HCT116 (cell line): ENCODE results near the gene ACTBL2.

Source experiments
- CEBPB ChIP-seq: IDR thresholded peaks from 2 replicates; pipeline ENCODE4 v1.6.1; 2012; ENCODE audit warnings: low read depth
- CTCF ChIP-seq, 3 experiments: fragments of 200-600 bp in 1 of 3; sonication (generic) in 1 of 3; IDR thresholded peaks in 2 of 3; conservative IDR thresholded peaks in 1 of 3; 2 replicates each; pipeline ENCODE4 v1.5.1; 2012 to 2017; ENCODE audit warnings: low read depth in 2 of 3, low read length in 2 of 3, antibody characterized with exemption in 1 of 3, borderline replicate concordance in 1 of 3, control low read depth in 1 of 3, mild to moderate bottlenecking in 1 of 3, mixed read lengths in 1 of 3, mixed run types in 1 of 3, moderate library complexity in 1 of 3; ENCODE audit not compliant: insufficient read depth in 1 of 3
- EZH2 ChIP-seq: fragments of 200-600 bp; sonication (generic); IDR thresholded peaks from 2 replicates; pipeline ENCODE4 v1.6.1; 2017; ENCODE audit warnings: antibody characterized with exemption, mixed run types
- POLR2A ChIP-seq: IDR thresholded peaks from 2 replicates; pipeline ENCODE4 v1.7.0; 2011; ENCODE audit warnings: borderline replicate concordance; ENCODE audit not compliant: insufficient read depth, insufficient read length; ENCODE audit errors: extremely low read depth
- POLR2AphosphoS5 ChIP-seq: IDR thresholded peaks from 2 replicates; pipeline ENCODE4 v1.6.1; 2011; ENCODE audit warnings: mild to moderate bottlenecking, low read depth, low read length, moderate library complexity
- SIN3A ChIP-seq: IDR thresholded peaks from 2 replicates; pipeline ENCODE4 v1.6.1; 2012; ENCODE audit warnings: low read depth
- SRF ChIP-seq: IDR thresholded peaks from 2 replicates; pipeline ENCODE4 v1.6.1; 2012; ENCODE audit warnings: low read depth
- TCF7L2 ChIP-seq: IDR thresholded peaks from 2 replicates; pipeline ENCODE4 v1.7.0; 2011; ENCODE audit warnings: borderline replicate concordance, inconsistent platforms; ENCODE audit not compliant: insufficient read depth, insufficient read length; ENCODE audit errors: extremely low read depth

DNA sequence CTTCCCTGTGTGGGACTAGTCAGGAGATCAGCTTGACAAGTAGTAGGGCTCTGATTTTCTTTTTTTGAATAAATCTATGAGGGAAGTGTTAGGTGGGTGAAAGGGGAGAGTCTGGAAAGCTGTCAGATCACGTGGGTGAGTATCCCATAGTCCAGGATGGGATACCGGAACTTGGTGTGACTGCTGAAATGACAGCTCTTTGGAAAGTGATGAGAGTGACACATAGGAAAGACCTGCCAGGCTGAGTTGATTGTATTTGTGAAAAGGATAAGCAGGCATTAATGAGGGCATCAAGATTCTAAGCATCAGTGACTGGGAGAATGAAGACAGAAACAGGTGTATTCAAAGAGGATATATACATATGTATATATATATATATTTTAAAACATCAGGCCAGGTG lies 35.6 kb downstream of the ACTBL2 start:
- TF ChIP-seq CEBPB (no peak), POLR2A (no peak), SRF (no peak), CTCF (IDR thresholded peaks at IDR 0.05 in 2 of 3, conservative IDR thresholded peaks at IDR 0.05 in 1 of 3; ENCODE audit: borderline replicate concordance in 1 of 3, insufficient read depth in 1 of 3, low read depth in 2 of 3, low read length in 2 of 3) (no peak), TCF7L2 (no peak), EZH2 (no peak), SIN3A (no peak), POLR2AphosphoS5 (no peak)
